GM12892 (cell line): ENCODE data around the gene SLC9A3.

Experiments used
- POLR2A ChIP-seq: IDR thresholded peaks from 2 replicates; pipeline ENCODE4 v1.6.1; 2011; ENCODE audit warnings: low read depth, low read length, control low read depth
- POLR2AphosphoS5 ChIP-seq: IDR thresholded peaks from 2 replicates; pipeline ENCODE4 v1.6.1; 2011; ENCODE audit warnings: low read depth, low read length, control low read depth

- TF ChIP-seq POLR2A = no peak
- no peak for TF ChIP-seq POLR2AphosphoS5
These were observed 59.8 kb downstream of the SLC9A3 start for GRCh38 chr5:464446-464842.
